ENCODE results near the gene PPP1R14D. TPM values are rescaled to one million over a fixed set of nuclear protein-coding genes. Genes with fewer than 3 reads are reported as not detected.
"Not testable (repeated sequence)": the region's sequence is repeated elsewhere in the genome, so short reads cannot be mapped to it uniquely, and the experiment has no call there.

Gene PPP1R14D
- total RNA-seq, 2 experiments from 2014 or later, result not detected

DNA sequence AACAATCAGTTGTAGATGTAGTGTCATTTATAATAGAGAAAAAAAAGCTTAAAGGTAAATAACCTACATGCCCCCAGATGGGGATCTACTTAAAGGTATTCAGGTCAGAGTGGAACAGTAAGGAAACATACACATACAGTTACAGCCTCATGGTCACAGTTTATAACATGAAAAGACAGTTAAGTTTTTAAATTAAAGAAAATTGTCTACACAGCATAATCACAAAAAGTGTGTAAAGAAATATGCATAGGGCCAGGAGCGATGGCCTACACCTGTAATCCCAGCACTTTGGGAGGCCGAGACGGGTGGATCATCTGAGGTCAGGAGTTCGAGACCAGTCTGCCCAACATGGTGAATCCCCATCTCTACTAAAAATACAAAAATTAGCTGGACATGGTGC, 38.7 kb upstream of the PPP1R14D start:
- Histone ChIP-seq H3K4me3 (ENCODE audit: low read length) (no peak overlapping the region), H3K36me3 (ENCODE audit: insufficient read depth, low read length) (no peaks in the 10 kb centered on the region), H3K9me3 (ENCODE audit: control insufficient read depth in 1 of 2, insufficient read depth in 1 of 2, low read length in 2 of 2) (no peaks in the 10 kb centered on the region), H3K27me3 (ENCODE audit: control insufficient read depth in 1 of 2, insufficient read depth in 2 of 2, low read length in 2 of 2) (no peaks in the 10 kb centered on the region), H3K27ac (ENCODE audit: low read depth in 1 of 2, low read length in 2 of 2) (no peak overlapping the region), H3K4me1 (ENCODE audit: insufficient read depth, low read length) (peaks cover 4% of the 10 kb centered on the region)
- no peak overlapping the region for H3K27ac Mint-ChIP-seq
- DNase-seq (no peak), ATAC-seq (ENCODE audit: poor library complexity) (no peak)
- no peak overlapping the region for H3K4me3 Mint-ChIP-seq
- POLR2A ChIA-PET, result no interaction called here
- CTCF ChIA-PET, result interaction anchor here (2.0 kb wide), 1 partner anchor 8 kb away, joined by 7 read pairs; no protein-coding TSS in a partner anchor
- H3K27me3 Mint-ChIP-seq, result no peaks in the 10 kb centered on the region
- intact Hi-C loops (cut with DNase I, micrococcal nuclease), result no loop called here
- no peaks in the 10 kb centered on the region for H3K9me3 Mint-ChIP-seq
- no peaks in the 10 kb centered on the region for H3K36me3 Mint-ChIP-seq (ENCODE audit: low read depth)
- no peaks in the 10 kb centered on the region for H3K4me1 Mint-ChIP-seq (ENCODE audit: low read depth)
- TF ChIP-seq, protein P1, sequence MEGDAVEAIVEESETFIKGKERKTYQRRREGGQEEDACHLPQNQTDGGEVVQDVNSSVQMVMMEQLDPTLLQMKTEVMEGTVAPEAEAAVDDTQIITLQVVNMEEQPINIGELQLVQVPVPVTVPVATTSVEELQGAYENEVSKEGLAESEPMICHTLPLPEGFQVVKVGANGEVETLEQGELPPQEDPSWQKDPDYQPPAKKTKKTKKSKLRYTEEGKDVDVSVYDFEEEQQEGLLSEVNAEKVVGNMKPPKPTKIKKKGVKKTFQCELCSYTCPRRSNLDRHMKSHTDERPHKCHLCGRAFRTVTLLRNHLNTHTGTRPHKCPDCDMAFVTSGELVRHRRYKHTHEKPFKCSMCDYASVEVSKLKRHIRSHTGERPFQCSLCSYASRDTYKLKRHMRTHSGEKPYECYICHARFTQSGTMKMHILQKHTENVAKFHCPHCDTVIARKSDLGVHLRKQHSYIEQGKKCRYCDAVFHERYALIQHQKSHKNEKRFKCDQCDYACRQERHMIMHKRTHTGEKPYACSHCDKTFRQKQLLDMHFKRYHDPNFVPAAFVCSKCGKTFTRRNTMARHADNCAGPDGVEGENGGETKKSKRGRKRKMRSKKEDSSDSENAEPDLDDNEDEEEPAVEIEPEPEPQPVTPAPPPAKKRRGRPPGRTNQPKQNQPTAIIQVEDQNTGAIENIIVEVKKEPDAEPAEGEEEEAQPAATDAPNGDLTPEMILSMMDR (IDR thresholded peaks at IDR 0.05), result no peak

DNA sequence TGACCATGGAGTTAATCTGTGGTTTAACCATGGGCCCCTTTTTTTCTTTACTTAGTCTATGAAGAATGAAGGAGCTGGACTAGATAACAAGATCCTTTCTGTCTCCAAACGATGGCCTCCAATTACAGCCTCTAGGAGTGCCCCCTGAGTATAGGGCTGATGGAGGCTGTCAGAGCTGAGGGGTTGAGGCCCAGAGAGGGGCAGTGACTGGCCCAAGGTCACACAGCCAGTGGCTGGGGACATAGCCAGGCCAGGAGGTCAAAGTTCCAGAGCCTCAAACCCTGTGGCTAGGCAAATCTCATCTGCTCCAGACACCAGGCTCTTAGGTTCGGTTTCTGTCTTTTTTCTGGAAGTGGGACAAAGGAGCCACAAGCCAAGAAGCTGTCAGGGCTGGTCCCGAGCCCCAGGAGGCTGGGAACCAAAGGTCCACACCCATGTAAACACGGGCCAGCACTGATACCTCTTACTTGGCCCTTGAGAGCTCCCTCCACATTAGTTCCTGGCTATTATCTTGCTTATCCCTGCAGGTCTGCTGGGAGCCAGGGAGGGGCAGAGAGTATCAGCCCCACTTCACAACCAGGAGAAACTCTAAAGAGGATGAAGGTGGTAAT, 35.3 kb upstream of the PPP1R14D start:
- Mint-ChIP-seq H3K27ac (no peak overlapping the region), H3K27me3 (no peaks in the 10 kb centered on the region), H3K9me3 (no peaks in the 10 kb centered on the region), H3K36me3 (ENCODE audit: low read depth) (no peaks in the 10 kb centered on the region), H3K4me3 (no peak overlapping the region), H3K4me1 (ENCODE audit: low read depth) (peaks cover 7% of the 10 kb centered on the region)
- ATAC-seq (ENCODE audit: poor library complexity) (no peak), DNase-seq (no peak)
- Histone ChIP-seq H3K9me3 (ENCODE audit: control insufficient read depth in 1 of 2, insufficient read depth in 1 of 2, low read length in 2 of 2) (no peaks in the 10 kb centered on the region), H3K4me1 (ENCODE audit: insufficient read depth, low read length) (peaks cover 9% of the 10 kb centered on the region), H3K36me3 (ENCODE audit: insufficient read depth, low read length) (no peaks in the 10 kb centered on the region), H3K27ac (ENCODE audit: low read depth in 1 of 2, low read length in 2 of 2) (no peak overlapping the region), H3K4me3 (ENCODE audit: low read length) (no peak overlapping the region), H3K27me3 (ENCODE audit: control insufficient read depth in 1 of 2, insufficient read depth in 2 of 2, low read length in 2 of 2) (no peaks in the 10 kb centered on the region)
- intact Hi-C loops (cut with DNase I, micrococcal nuclease), result no loop called here
- TF ChIP-seq, protein P1 (IDR thresholded peaks at IDR 0.05), result no peak
- ChIA-PET POLR2A (no interaction called here), CTCF (interaction anchor here (1.1 kb wide), 1 partner anchor 9 kb away, joined by 3 read pairs; no protein-coding TSS in a partner anchor)

GRCh38 chr15:40861147-40861546, 32.6 kb upstream of the PPP1R14D start:
- H3K4me3 Mint-ChIP-seq; H3K9me3 ChIP-seq (ENCODE audit: control insufficient read depth in 1 of 2, insufficient read depth in 1 of 2, low read length in 2 of 2); intact Hi-C loops (cut with DNase I, micrococcal nuclease); H3K27me3 Mint-ChIP-seq; ATAC-seq (ENCODE audit: poor library complexity); H3K36me3 Mint-ChIP-seq (ENCODE audit: low read depth); POLR2A ChIA-PET; H3K9me3 Mint-ChIP-seq; H3K27ac Mint-ChIP-seq; H3K36me3 ChIP-seq (ENCODE audit: insufficient read depth, low read length); H3K27ac ChIP-seq (ENCODE audit: low read depth in 1 of 2, low read length in 2 of 2); H3K4me3 ChIP-seq (ENCODE audit: low read length); H3K27me3 ChIP-seq (ENCODE audit: control insufficient read depth in 1 of 2, insufficient read depth in 2 of 2, low read length in 2 of 2); DNase-seq: not testable (repeated sequence)
- CTCF ChIA-PET, result interaction anchor here (5.3 to 6.1 kb wide), 2 partner anchors 29 to 34 kb away, joined by 54 to 135 read pairs; partner anchors contain the start of gene VPS18
- H3K4me1 ChIP-seq (ENCODE audit: insufficient read depth, low read length), result peaks cover 18% of the 10 kb centered on the region
- peaks cover 14% of the 10 kb centered on the region for H3K4me1 Mint-ChIP-seq (ENCODE audit: low read depth)

Data from CD4-positive, alpha-beta T cell (primary cell).